Transverse colon (tissue), 4 donors: Measurements from ENCODE around the gene WDFY3. TPM values are rescaled to one million over a fixed set of nuclear protein-coding genes. Genes with fewer than 3 reads are reported as not detected.

Source experiments
- DNase-seq: peaks from one replicate; pipeline ENCODE4 v3.0.0-alpha.2; 2019
- H3K27ac ChIP-seq, 4 donors: fragments of 200-600 bp; sonication (generic); 2 replicates each; pipeline ENCODE4 v1.5.1; 2016 to 2018; ENCODE audit warnings: inconsistent platforms in 4 of 4
- H3K27me3 ChIP-seq: fragments of 200-600 bp; sonication (generic); 2 replicates; pipeline ENCODE4 v1.5.1; 2017; ENCODE audit warnings: inconsistent platforms
- H3K36me3 ChIP-seq, 4 donors: fragments of 200-600 bp; sonication (generic); 2 replicates each; pipeline ENCODE4 v1.5.1; 2017 to 2019; ENCODE audit warnings: inconsistent platforms in 4 of 4
- H3K4me1 ChIP-seq, 4 donors: fragments of 200-600 bp; sonication (generic); 2 replicates each; pipeline ENCODE4 v1.5.1; 2017 to 2020; ENCODE audit warnings: inconsistent platforms in 4 of 4
- H3K4me3 ChIP-seq, 4 donors: fragments of 200-600 bp; sonication (generic); 1 replicate in 1 of 4; 2 replicates in 3 of 4; pipeline versions ENCODE4 v1.5.1 to v1.6.1; 2017 to 2019; ENCODE audit warnings: inconsistent platforms in 4 of 4
- H3K9me3 ChIP-seq, 2 donors: fragments of 200-600 bp; sonication (generic); 2 replicates each; pipeline ENCODE4 v1.5.1; 2017 to 2019; ENCODE audit warnings: inconsistent platforms in 2 of 2
- EP300 ChIP-seq: sonication (generic); formaldehyde crosslinking; IDR thresholded peaks from one replicate; pipeline ENCODE4 v1.6.1; 2017; ENCODE audit warnings: antibody characterized with exemption, low read depth
- POLR2A ChIP-seq: fragments of 450-650 bp; IDR thresholded peaks from one replicate; pipeline ENCODE4 v1.6.1; 2016; ENCODE audit warnings: antibody characterized with exemption, mild to moderate bottlenecking, moderate library complexity
- POLR2AphosphoS5 ChIP-seq, 3 donors: sonication (generic); formaldehyde crosslinking; IDR thresholded peaks; one replicate each; pipeline ENCODE4 v1.6.1; 2016; ENCODE audit warnings: antibody characterized with exemption in 3 of 3
- WGBS, 2 donors: methylation state at CpG; one replicate each; pipeline ENCODE4 v1.1.5; 2018; ENCODE audit warnings: low coverage in 1 of 2; 5-methylcytosine and 5-hydroxymethylcytosine counted together
- in situ Hi-C, 4 donors: fragments of 200-750 bp; cut with MboI; loops; one replicate each; pipeline versions ENCODE4 v1.15.0 to v1.15.1; 2017; ENCODE audit warnings: low sequenced_read_pairs in 3 of 4, low pct_ligation_motif_present in 1 of 4, low pct_unique_long_range_greater_than_20kb in 1 of 4
- intact Hi-C: fragments of 100-400 bp; cut with DNase I; formaldehyde crosslinking; loops from one replicate; pipeline ENCODE4 v1.15.1; 2023; ENCODE audit warnings: low total_unique reads
- total RNA-seq, 4 donors: library from RNA; depleted of rRNA; stranded (reverse); fragments of >200 nt; gene quantifications; one replicate each; pipeline ENCODE4 v1.1.0, GENCODE V29; 2016
- TF ChIP-seq, protein P1 (sequence below), 5 experiments: fragments of 200-600 bp in 3 of 5; fragments of 450-650 bp in 2 of 5; sonication (generic) in 3 of 5; IDR thresholded peaks; 1 replicate in 2 of 5; 2 replicates in 3 of 5; pipeline ENCODE4 v1.5.1; 2016 to 2017; ENCODE audit warnings: antibody characterized with exemption in 5 of 5, inconsistent platforms in 3 of 5, mild to moderate bottlenecking in 2 of 5, moderate library complexity in 1 of 5

WDFY3 gene
- total RNA-seq, 4 donors from 2014 or later = 58.8 to 449 (median 69.2) TPM

DNA sequence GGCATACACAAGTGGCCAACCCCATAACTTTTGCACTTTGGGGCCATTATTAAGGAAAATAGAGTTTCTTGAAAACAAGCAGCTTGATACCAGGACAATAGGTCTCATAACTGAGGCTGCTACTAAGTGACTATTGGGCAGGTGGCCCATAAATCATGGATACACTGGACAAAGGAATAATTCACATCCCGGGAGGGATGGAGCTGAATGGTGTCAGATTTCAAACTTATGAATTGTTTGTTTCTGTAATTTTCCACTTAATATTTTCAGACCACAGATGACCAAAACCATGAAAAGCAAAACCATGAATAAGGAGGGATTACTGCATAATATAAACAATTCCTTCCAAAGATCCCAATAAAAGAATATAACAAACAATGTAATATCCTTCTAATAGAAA, 114.4 kb downstream of the WDFY3 start:
- DNase-seq = no peak
- Histone ChIP-seq H3K9me3 (no peaks in the 10 kb centered on the region), H3K4me1 (no peaks in the 10 kb centered on the region), H3K27me3 (no peaks in the 10 kb centered on the region), H3K4me3 (no peak overlapping the region), H3K27ac (no peak overlapping the region), H3K36me3 (peaks cover 0 to 15% (median 0%) of the 10 kb centered on the region in 4 donors)
- WGBS, 2 donors = 50 to 64% methylated on average over 1 of the region's 1 CpG
- TF ChIP-seq POLR2AphosphoS5 (IDR thresholded peaks at IDR 0.05) (no peak), EP300 (no peak), POLR2A (no peak)
- TF ChIP-seq, protein P1, sequence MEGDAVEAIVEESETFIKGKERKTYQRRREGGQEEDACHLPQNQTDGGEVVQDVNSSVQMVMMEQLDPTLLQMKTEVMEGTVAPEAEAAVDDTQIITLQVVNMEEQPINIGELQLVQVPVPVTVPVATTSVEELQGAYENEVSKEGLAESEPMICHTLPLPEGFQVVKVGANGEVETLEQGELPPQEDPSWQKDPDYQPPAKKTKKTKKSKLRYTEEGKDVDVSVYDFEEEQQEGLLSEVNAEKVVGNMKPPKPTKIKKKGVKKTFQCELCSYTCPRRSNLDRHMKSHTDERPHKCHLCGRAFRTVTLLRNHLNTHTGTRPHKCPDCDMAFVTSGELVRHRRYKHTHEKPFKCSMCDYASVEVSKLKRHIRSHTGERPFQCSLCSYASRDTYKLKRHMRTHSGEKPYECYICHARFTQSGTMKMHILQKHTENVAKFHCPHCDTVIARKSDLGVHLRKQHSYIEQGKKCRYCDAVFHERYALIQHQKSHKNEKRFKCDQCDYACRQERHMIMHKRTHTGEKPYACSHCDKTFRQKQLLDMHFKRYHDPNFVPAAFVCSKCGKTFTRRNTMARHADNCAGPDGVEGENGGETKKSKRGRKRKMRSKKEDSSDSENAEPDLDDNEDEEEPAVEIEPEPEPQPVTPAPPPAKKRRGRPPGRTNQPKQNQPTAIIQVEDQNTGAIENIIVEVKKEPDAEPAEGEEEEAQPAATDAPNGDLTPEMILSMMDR (IDR thresholded peaks at IDR 0.05) = no peak
- intact Hi-C loops = no loop called here
- in situ Hi-C loops = no loop called here

DNA sequence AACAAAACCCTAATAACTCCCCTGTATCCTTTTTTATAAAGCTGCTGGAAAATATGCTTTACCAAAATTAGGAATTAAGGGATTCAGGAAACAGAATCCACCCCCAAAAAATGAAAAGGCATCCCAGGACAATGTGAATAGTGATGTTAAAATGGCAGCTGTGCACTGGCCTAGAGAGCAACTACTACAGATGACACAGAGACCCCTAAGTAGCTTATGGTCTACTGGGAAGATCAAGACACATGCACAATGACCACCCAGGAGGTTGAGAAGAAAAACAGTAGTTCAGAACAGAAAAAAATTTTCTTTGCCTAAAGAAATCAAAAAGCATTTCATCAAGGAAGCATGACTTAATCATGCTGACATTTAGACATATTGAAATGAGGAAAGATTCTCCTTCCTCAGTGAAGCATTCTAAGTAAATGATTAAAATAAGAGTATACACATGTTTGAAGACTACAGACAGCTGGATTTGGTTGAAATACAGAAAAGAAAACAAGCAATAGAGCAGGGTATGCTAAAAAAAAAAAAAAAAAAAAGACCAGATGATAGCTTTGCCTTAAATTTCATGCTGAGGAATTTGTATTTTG, 117.3 kb downstream of the WDFY3 start:
- Histone ChIP-seq H3K27ac (no peak overlapping the region), H3K4me1 (no peaks in the 10 kb centered on the region), H3K27me3 (no peaks in the 10 kb centered on the region), H3K4me3 (no peak overlapping the region), H3K9me3 (no peaks in the 10 kb centered on the region), H3K36me3 (peaks cover 0 to 15% (median 3%) of the 10 kb centered on the region in 4 donors)
- DNase-seq = no peak
- TF ChIP-seq EP300 (no peak), POLR2A (no peak), POLR2AphosphoS5 (IDR thresholded peaks at IDR 0.05) (no peak)
- TF ChIP-seq, protein P1 (IDR thresholded peaks at IDR 0.05) = no peak
- intact Hi-C loops (no loop called here), in situ Hi-C loops (no loop called here)

DNA sequence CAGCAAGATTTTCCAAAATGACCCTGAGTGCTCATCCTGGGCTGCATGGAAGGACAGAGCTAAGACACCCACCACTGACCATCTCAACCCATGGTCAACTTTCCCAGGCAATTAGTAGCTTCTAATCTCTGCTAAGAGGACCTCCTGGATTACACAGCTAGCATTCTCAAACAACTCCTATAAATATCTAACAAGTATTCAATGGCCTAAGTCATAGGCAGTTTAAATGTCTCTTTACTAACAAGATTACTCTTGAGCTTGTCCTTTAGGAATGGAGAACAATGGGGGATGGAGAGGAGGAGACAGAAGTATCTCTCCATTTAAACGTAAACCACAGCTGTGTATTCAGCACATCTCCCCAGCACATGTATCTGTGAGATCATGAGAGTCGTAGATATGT, 118.1 kb downstream of the WDFY3 start:
- Histone ChIP-seq H3K36me3 (peaks cover 0 to 15% (median 3%) of the 10 kb centered on the region in 4 donors), H3K27me3 (no peaks in the 10 kb centered on the region), H3K4me3 (no peak overlapping the region), H3K9me3 (no peaks in the 10 kb centered on the region), H3K27ac (no peak overlapping the region), H3K4me1 (no peaks in the 10 kb centered on the region)
- TF ChIP-seq EP300 (no peak), POLR2A (no peak)
- TF ChIP-seq, protein P1 (IDR thresholded peaks at IDR 0.05) = no peak
- intact Hi-C loops (no loop called here), in situ Hi-C loops (no loop called here)
- WGBS, 2 donors = 79% methylated on average over 2 of the region's 2 CpGs
- no peak for DNase-seq

DNA sequence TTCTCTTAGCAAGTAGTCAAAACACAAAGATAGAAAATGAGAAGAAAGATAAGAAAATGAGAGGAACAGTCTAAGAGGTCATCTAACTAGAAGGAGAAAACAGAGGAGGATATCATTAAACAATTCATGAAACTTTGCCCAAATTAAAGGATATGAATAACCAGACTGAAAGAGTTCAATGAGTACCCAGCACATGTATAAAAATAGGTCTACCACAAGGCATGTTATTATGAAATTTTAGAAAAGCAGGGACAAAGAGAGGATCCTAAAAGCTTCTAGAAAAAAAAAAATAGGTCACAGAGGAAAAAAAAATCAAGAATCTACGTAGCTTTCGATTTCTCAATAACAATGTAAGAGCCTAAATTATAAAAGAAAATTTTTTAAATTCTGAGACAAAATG, 118.5 kb downstream of the WDFY3 start:
- peaks cover 0 to 15% (median 3%) of the 10 kb centered on the region in 4 donors for H3K36me3 ChIP-seq
- intact Hi-C loops (no loop called here), in situ Hi-C loops (no loop called here)
- H3K27me3 ChIP-seq = no peaks in the 10 kb centered on the region
- no peaks in the 10 kb centered on the region for H3K4me1 ChIP-seq
- TF ChIP-seq POLR2A (no peak), EP300 (no peak), POLR2AphosphoS5 (IDR thresholded peaks at IDR 0.05) (no peak)
- TF ChIP-seq, protein P1 (IDR thresholded peaks at IDR 0.05) = no peak
- H3K9me3 ChIP-seq = no peaks in the 10 kb centered on the region
- 88 to 91% methylated on average over 2 of the region's 2 CpGs for WGBS, 2 donors
- no peak for DNase-seq
- H3K4me3 ChIP-seq = no peak overlapping the region
- no peak overlapping the region for H3K27ac ChIP-seq
